Kidney tubule cell (primary cell): Measurements from ENCODE around the gene ACTR6.

Experiments used
- DNase-seq: peaks from one replicate; pipeline ENCODE4 v3.0.0-alpha.2; 2018; ENCODE audit warnings: low spot score

ACTR6 gene

GRCh38 chr12:100267603-100268281 is 67.1 kb downstream of the ACTR6 start:
- DNase-seq, result peak; percentile 36

GRCh38 chr12:100268835-100269564 is 68.4 kb downstream of the ACTR6 start:
- peak; percentile 6 for DNase-seq

GRCh38 chr12:100273782-100274181 is 73.2 kb downstream of the ACTR6 start:
- no peak for DNase-seq
